ENCODE measurements around the gene CSF1R.
A peak's percentile ranks its signal among the peaks of the same experiment; 100 is the strongest.

DNA sequence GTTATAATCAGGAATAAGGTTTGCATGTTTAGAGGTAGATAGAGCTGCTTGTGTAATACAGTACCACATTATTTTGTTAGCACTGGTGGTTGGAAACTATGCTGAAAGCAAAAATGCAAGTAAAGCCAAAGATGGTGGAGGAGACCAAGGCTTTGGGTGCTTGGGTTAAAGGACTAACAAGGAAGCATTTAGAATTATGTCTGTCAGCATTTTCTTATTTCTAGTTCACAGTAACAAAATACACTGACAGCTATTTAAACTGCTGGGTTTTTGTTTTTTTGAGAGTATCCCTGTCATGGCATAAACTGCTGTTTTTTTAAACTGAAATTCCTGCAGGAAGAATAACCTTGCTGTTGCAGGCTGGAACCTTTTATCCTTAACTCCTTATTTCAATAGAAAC is 79.3 kb downstream of the CSF1R start:
- TF ChIP-seq CEBPB (IDR thresholded peaks at IDR 0.05; ENCODE audit: low read depth, low read length): no peak
- TF ChIP-seq CTCF (conservative IDR thresholded peaks at IDR 0.05; ENCODE audit: low read depth, low read length): no peak
- TF ChIP-seq SMC3 (IDR thresholded peaks at IDR 0.05; ENCODE audit: low read depth, low read length): no peak
- peak; percentile 70 for TF ChIP-seq MAFK (IDR thresholded peaks at IDR 0.05; ENCODE audit: low read depth, low read length)
- no peak for TF ChIP-seq ELK1 (IDR thresholded peaks at IDR 0.05; ENCODE audit: borderline replicate concordance, low read depth, low read length)
- TF ChIP-seq POLR2A (IDR thresholded peaks at IDR 0.05; ENCODE audit: low read depth, low read length): no peak
- TF ChIP-seq, protein P1, sequence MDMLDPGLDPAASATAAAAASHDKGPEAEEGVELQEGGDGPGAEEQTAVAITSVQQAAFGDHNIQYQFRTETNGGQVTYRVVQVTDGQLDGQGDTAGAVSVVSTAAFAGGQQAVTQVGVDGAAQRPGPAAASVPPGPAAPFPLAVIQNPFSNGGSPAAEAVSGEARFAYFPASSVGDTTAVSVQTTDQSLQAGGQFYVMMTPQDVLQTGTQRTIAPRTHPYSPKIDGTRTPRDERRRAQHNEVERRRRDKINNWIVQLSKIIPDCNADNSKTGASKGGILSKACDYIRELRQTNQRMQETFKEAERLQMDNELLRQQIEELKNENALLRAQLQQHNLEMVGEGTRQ (IDR thresholded peaks at IDR 0.05; ENCODE audit: low read depth, low read length): no peak
- no peak for TF ChIP-seq MXI1 (IDR thresholded peaks at IDR 0.05; ENCODE audit: borderline replicate concordance, low read depth, low read length)
- TF ChIP-seq CHD1 (IDR thresholded peaks at IDR 0.05; ENCODE audit: low read depth, low read length): no peak
- no peak for TF ChIP-seq RCOR1 (IDR thresholded peaks at IDR 0.05; ENCODE audit: insufficient replicate concordance, low read length)
